ENCODE results near the gene GPC6.

The GPC6 gene

DNA sequence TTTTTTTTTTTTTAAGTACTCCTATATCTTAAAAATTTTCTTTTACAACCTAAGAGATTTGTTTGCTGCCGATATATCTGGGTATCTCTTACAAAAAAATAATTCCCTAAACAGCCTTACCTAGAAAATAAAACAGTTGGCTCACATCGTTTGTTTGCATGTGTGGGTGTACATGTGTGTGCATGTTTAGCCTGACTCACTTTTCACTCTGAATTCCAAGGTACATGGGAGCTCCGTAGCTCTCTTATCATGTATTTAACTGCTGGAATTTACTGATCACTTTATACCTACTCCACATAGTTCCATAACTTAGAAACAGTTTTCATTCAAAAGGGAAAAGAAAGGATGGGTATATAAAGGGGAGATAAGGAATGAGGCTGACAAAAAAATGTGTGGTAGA is 616.5 kb downstream of the GPC6 start:
- no peaks in the 10 kb centered on the region for H3K9me3 ChIP-seq (ENCODE audit: low read length)
- H3K36me3 ChIP-seq (ENCODE audit: insufficient read depth, low read length), result no peaks in the 10 kb centered on the region
- H3F3A ChIP-seq (ENCODE audit: insufficient read depth, low read length), result no peaks in the 10 kb centered on the region
- no peaks in the 10 kb centered on the region for H3K27me3 ChIP-seq (ENCODE audit: insufficient read depth, low read length)
- H3K4me1 ChIP-seq (ENCODE audit: insufficient read depth, low read length, severe bottlenecking), result no peaks in the 10 kb centered on the region
- H3K79me2 ChIP-seq (ENCODE audit: insufficient read depth, low read length), result no peaks in the 10 kb centered on the region
- no peak overlapping the region for H3K9ac ChIP-seq (ENCODE audit: low read length)
- no peak overlapping the region for H3K27ac ChIP-seq (ENCODE audit: low read depth, low read length, poor library complexity, severe bottlenecking)
- TF ChIP-seq, protein P1, sequence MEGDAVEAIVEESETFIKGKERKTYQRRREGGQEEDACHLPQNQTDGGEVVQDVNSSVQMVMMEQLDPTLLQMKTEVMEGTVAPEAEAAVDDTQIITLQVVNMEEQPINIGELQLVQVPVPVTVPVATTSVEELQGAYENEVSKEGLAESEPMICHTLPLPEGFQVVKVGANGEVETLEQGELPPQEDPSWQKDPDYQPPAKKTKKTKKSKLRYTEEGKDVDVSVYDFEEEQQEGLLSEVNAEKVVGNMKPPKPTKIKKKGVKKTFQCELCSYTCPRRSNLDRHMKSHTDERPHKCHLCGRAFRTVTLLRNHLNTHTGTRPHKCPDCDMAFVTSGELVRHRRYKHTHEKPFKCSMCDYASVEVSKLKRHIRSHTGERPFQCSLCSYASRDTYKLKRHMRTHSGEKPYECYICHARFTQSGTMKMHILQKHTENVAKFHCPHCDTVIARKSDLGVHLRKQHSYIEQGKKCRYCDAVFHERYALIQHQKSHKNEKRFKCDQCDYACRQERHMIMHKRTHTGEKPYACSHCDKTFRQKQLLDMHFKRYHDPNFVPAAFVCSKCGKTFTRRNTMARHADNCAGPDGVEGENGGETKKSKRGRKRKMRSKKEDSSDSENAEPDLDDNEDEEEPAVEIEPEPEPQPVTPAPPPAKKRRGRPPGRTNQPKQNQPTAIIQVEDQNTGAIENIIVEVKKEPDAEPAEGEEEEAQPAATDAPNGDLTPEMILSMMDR (IDR thresholded peaks at IDR 0.05; ENCODE audit: low read length), result no peak
- no peak for TF ChIP-seq EZH2 (IDR thresholded peaks at IDR 0.05; ENCODE audit: borderline replicate concordance, low read length)
- no peak overlapping the region for H2AFZ ChIP-seq (ENCODE audit: low read length)
- H3K9me2 ChIP-seq (ENCODE audit: low read depth, low read length), result peaks cover 4% of the 10 kb centered on the region
- no peaks in the 10 kb centered on the region for H4K20me1 ChIP-seq (ENCODE audit: insufficient read depth, low read length)
- no peak overlapping the region for H3K4me3 ChIP-seq (ENCODE audit: low read depth, low read length, poor library complexity, severe bottlenecking)
- H3K4me2 ChIP-seq (ENCODE audit: low read length), result no peak overlapping the region

DNA sequence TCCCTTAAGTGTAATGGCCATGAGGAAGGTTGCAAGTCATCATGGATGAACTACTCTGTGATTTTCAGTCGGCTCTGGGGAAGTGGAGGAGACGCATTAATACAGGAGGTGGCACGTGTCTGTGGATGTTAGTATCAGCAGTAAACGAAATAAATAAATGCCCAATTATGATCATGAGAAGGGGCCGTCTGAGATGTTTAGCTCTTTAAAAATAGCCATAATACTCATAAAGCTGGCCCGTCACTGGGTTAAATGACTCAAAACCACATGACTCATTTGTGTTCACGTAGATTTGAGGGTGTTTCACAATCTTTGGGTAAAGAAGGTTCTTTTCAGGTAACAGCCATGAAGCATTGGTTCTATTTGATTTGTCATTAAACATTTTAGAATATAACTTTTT is 620.6 kb downstream of the GPC6 start:
- Histone ChIP-seq H3K4me3 (ENCODE audit: low read depth, low read length, poor library complexity, severe bottlenecking) (no peak overlapping the region), H3K9me3 (ENCODE audit: low read length) (no peaks in the 10 kb centered on the region), H3K27ac (ENCODE audit: low read depth, low read length, poor library complexity, severe bottlenecking) (no peak overlapping the region), H3K4me1 (ENCODE audit: insufficient read depth, low read length, severe bottlenecking) (no peaks in the 10 kb centered on the region), H3K79me2 (ENCODE audit: insufficient read depth, low read length) (no peaks in the 10 kb centered on the region), H3K27me3 (ENCODE audit: insufficient read depth, low read length) (no peaks in the 10 kb centered on the region), H3F3A (ENCODE audit: insufficient read depth, low read length) (no peaks in the 10 kb centered on the region), H3K4me2 (ENCODE audit: low read length) (no peak overlapping the region), H4K20me1 (ENCODE audit: insufficient read depth, low read length) (no peaks in the 10 kb centered on the region), H2AFZ (ENCODE audit: low read length) (no peak overlapping the region), H3K36me3 (ENCODE audit: insufficient read depth, low read length) (no peaks in the 10 kb centered on the region), H3K9ac (ENCODE audit: low read length) (no peak overlapping the region), H3K9me2 (ENCODE audit: low read depth, low read length) (peaks cover 4% of the 10 kb centered on the region)
- no peak for TF ChIP-seq EZH2 (IDR thresholded peaks at IDR 0.05; ENCODE audit: borderline replicate concordance, low read length)
- TF ChIP-seq, protein P1 (IDR thresholded peaks at IDR 0.05; ENCODE audit: low read length), result no peak

DNA sequence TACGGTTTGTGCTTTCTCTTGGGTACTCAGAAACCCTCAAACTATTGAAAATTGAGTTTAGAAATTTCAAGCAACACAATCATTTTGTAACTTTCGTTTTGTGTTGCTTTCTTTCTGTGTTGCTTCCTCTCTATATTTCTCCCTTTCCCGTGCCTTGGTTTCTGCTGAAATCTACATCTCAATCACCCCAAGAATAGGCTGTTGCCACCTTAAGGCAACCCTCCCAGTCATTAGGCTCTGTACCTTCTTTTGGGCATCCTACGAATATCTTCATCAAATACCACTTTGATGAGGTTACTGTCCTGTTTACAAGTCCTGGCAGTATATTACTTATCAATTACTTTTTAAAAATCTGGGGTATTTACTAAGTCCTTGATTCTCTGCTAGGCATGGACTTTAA is 621.6 kb downstream of the GPC6 start:
- Histone ChIP-seq H3K9me2 (ENCODE audit: low read depth, low read length) (no peaks in the 10 kb centered on the region), H2AFZ (ENCODE audit: low read length) (no peak overlapping the region), H3K4me1 (ENCODE audit: insufficient read depth, low read length, severe bottlenecking) (no peaks in the 10 kb centered on the region), H3K27me3 (ENCODE audit: insufficient read depth, low read length) (no peaks in the 10 kb centered on the region), H3K9ac (ENCODE audit: low read length) (no peak overlapping the region), H3K36me3 (ENCODE audit: insufficient read depth, low read length) (no peaks in the 10 kb centered on the region), H4K20me1 (ENCODE audit: insufficient read depth, low read length) (no peaks in the 10 kb centered on the region), H3K4me3 (ENCODE audit: low read depth, low read length, poor library complexity, severe bottlenecking) (no peak overlapping the region), H3K9me3 (ENCODE audit: low read length) (no peaks in the 10 kb centered on the region), H3F3A (ENCODE audit: insufficient read depth, low read length) (no peaks in the 10 kb centered on the region), H3K79me2 (ENCODE audit: insufficient read depth, low read length) (no peaks in the 10 kb centered on the region), H3K27ac (ENCODE audit: low read depth, low read length, poor library complexity, severe bottlenecking) (no peak overlapping the region), H3K4me2 (ENCODE audit: low read length) (no peak overlapping the region)
- no peak for TF ChIP-seq EZH2 (IDR thresholded peaks at IDR 0.05; ENCODE audit: borderline replicate concordance, low read length)
- TF ChIP-seq, protein P1 (IDR thresholded peaks at IDR 0.05; ENCODE audit: low read length), result no peak

Data from OCI-LY1 (cell line).